Measurements from ENCODE around the gene TPH2. TPM values are rescaled to one million over a fixed set of nuclear protein-coding genes. Genes with fewer than 3 reads are reported as not detected.

The TPH2 gene
- total RNA-seq, 1 experiment from 2014 or later, result 0.66 TPM

DNA sequence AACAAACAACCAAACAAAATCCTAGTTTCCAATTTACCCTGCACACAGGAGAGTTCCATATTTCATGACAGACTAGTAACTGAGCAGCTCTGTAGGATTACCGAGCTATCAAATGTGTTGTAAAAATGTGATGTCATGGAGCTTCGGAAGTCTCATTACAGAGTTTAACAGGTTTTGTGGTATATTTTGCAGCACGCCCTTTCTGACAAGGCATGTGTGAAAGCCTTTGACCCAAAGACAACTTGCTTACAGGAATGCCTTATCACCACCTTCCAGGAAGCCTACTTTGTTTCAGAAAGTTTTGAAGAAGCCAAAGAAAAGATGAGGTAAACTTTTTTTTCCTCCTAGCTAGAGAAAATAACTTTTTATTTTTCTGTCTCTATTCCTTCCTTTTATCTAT is 92.4 kb downstream of the TPH2 start:
- no peaks in the 10 kb centered on the region for H3K27me3 Mint-ChIP-seq (ENCODE audit: low read depth)
- H3K14ac ChIP-seq (ENCODE audit: insufficient read depth, low read length), result no peak overlapping the region
- H4K8ac ChIP-seq (replicated peaks; ENCODE audit: insufficient read length, low read depth, low read length), result no peak overlapping the region
- no peak overlapping the region for H2BK15ac ChIP-seq (ENCODE audit: low read depth, low read length)
- H3K4me1 Mint-ChIP-seq, result peaks cover 6 to 11% of the 10 kb centered on the region in 2 experiments
- H3K9me3 Mint-ChIP-seq, result no peaks in the 10 kb centered on the region
- H2AFZ ChIP-seq (ENCODE audit: low read length), result no peak overlapping the region
- no peaks in the 10 kb centered on the region for H3K79me2 ChIP-seq (ENCODE audit: insufficient read depth, low read length)
- no peak for DNase-seq
- no peaks in the 10 kb centered on the region; the same call in 1 of the 2 replicates for H3K4me1 ChIP-seq (ENCODE audit: insufficient read depth, low read length)
- no peaks in the 10 kb centered on the region for H4K20me1 ChIP-seq (ENCODE audit: control insufficient read depth, insufficient read depth, insufficient read length)
- H3K27ac Mint-ChIP-seq, result no peak overlapping the region
- no peak overlapping the region for H3K4me2 ChIP-seq (ENCODE audit: insufficient read depth, insufficient read length, low read length)
- no peak overlapping the region for H3K18ac ChIP-seq (ENCODE audit: insufficient read length, low read depth, low read length)
- TF ChIP-seq, protein P1, sequence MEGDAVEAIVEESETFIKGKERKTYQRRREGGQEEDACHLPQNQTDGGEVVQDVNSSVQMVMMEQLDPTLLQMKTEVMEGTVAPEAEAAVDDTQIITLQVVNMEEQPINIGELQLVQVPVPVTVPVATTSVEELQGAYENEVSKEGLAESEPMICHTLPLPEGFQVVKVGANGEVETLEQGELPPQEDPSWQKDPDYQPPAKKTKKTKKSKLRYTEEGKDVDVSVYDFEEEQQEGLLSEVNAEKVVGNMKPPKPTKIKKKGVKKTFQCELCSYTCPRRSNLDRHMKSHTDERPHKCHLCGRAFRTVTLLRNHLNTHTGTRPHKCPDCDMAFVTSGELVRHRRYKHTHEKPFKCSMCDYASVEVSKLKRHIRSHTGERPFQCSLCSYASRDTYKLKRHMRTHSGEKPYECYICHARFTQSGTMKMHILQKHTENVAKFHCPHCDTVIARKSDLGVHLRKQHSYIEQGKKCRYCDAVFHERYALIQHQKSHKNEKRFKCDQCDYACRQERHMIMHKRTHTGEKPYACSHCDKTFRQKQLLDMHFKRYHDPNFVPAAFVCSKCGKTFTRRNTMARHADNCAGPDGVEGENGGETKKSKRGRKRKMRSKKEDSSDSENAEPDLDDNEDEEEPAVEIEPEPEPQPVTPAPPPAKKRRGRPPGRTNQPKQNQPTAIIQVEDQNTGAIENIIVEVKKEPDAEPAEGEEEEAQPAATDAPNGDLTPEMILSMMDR (conservative IDR thresholded peaks at IDR 0.05), result no peak
- no peak overlapping the region for H4K5ac ChIP-seq (ENCODE audit: insufficient read length, low read depth, low read length)
- H3K9ac ChIP-seq (ENCODE audit: extremely low read depth, insufficient read length, low read length), result no peak overlapping the region
- H2AK5ac ChIP-seq (ENCODE audit: insufficient read length, low read length), result no peak overlapping the region
- no CpG with 5 or more reads among the region's 3 CpGs for WGBS (ENCODE audit: extremely low coverage, insufficient read length, low lambda C conversion rate)
- no peak overlapping the region for H2BK5ac ChIP-seq (ENCODE audit: insufficient read length, low read length)
- no peaks in the 10 kb centered on the region for H3K27me3 ChIP-seq (ENCODE audit: insufficient read depth, low read length)
- H3K79me1 ChIP-seq (ENCODE audit: insufficient read depth, low read depth, low read length, poor library complexity, severe bottlenecking), result no peaks in the 10 kb centered on the region
- H3K56ac ChIP-seq (ENCODE audit: insufficient read length, low read depth, low read length), result no peak overlapping the region
- H3K27ac ChIP-seq (ENCODE audit: insufficient read length, low read depth, low read length), result no peak overlapping the region
- H2BK20ac ChIP-seq (ENCODE audit: low read depth, low read length, poor library complexity, severe bottlenecking), result no peak overlapping the region
- H2BK120ac ChIP-seq (ENCODE audit: low read depth, low read length, poor library complexity, severe bottlenecking), result no peak overlapping the region
- no peak overlapping the region for H3K23ac ChIP-seq (ENCODE audit: insufficient read length, low read depth, low read length)
- no peak overlapping the region for H4K91ac ChIP-seq (ENCODE audit: insufficient read length, low read depth, low read length)
- H3K9me3 ChIP-seq (ENCODE audit: control insufficient read depth, low read depth, low read length), result no peaks in the 10 kb centered on the region
- H3K4ac ChIP-seq (ENCODE audit: low read depth, low read length), result no peak overlapping the region
- H2BK12ac ChIP-seq (ENCODE audit: insufficient read length, low read depth, low read length), result no peak overlapping the region
- no peak overlapping the region for H3K4me3 Mint-ChIP-seq
- H3K36me3 Mint-ChIP-seq (ENCODE audit: insufficient read depth in 1 of 3, low read depth in 3 of 3), result no peaks in the 10 kb centered on the region
- no peaks in the 10 kb centered on the region for H3K23me2 ChIP-seq (ENCODE audit: insufficient read length, low read depth, low read length, poor library complexity, severe bottlenecking)
- no peak overlapping the region for H3T11ph ChIP-seq (ENCODE audit: low read length)

All from H9 (cell line).